H1 (cell line): Measurements from ENCODE around the gene DCTN2. TPM values are rescaled to one million over a fixed set of nuclear protein-coding genes. Genes with fewer than 3 reads are reported as not detected.

ENCODE experiments used
- ASH2L ChIP-seq: fragments of 200-600, 300-600 bp; sonication (generic); IDR thresholded peaks from one replicate; pipeline ENCODE4 v1.7.1; 2017; ENCODE audit warnings: low read length
- BACH1 ChIP-seq: IDR thresholded peaks from 2 replicates; pipeline ENCODE4 v1.6.1; 2012; ENCODE audit warnings: low read length, improper control_type of control experiment
- BCL11A ChIP-seq, 2 experiments: IDR thresholded peaks; one replicate each; pipeline ENCODE4 v1.6.1; 2011; ENCODE audit warnings: low read depth in 2 of 2, low read length in 2 of 2, mild to moderate bottlenecking in 2 of 2
- BRCA1 ChIP-seq: IDR thresholded peaks from 2 replicates; pipeline ENCODE4 v1.6.1; 2012; ENCODE audit warnings: low read depth, low read length, improper control_type of control experiment
- CBX8 ChIP-seq: fragments of 300-800, 300-1000 bp; sonication (generic); IDR thresholded peaks from 2 replicates; pipeline ENCODE4 v1.7.1; 2016; ENCODE audit warnings: low read depth, low read length, borderline replicate concordance
- CHD1 ChIP-seq: IDR thresholded peaks from 2 replicates; pipeline ENCODE4 v1.6.1; 2012; ENCODE audit warnings: low read depth, low read length, improper control_type of control experiment
- CTBP2 ChIP-seq: IDR thresholded peaks from 2 replicates; pipeline ENCODE4 v1.7.0; 2011; ENCODE audit warnings: borderline replicate concordance, mild to moderate bottlenecking, moderate library complexity, mixed read lengths, low read length; ENCODE audit not compliant: insufficient read depth, insufficient read length
- CTCF ChIP-seq, 3 experiments: IDR thresholded peaks; 1 replicate in 2 of 3; 2 replicates in 1 of 3; pipeline versions ENCODE4 v1.5.1 to v1.6.1; 2011; ENCODE audit warnings: low read length in 3 of 3, mild to moderate bottlenecking in 3 of 3, inconsistent platforms in 2 of 3, low read depth in 1 of 3, moderate library complexity in 1 of 3; ENCODE audit not compliant: insufficient read depth in 1 of 3; ENCODE audit errors: control extremely low read depth in 1 of 3
- EGR1 ChIP-seq: IDR thresholded peaks from 2 replicates; pipeline ENCODE4 v1.6.1; 2011; ENCODE audit warnings: low read depth, low read length, borderline replicate concordance
- FOSL1 ChIP-seq: IDR thresholded peaks from 2 replicates; pipeline ENCODE4 v1.6.1; 2011; ENCODE audit warnings: mild to moderate bottlenecking, low read depth, low read length, moderate library complexity; ENCODE audit not compliant: insufficient read depth
- GABPA ChIP-seq: IDR thresholded peaks from 2 replicates; pipeline ENCODE4 v1.6.1; 2011; ENCODE audit warnings: mild to moderate bottlenecking, low read length, moderate library complexity, borderline replicate concordance; ENCODE audit not compliant: insufficient read depth
- GTF2F1 ChIP-seq: IDR thresholded peaks from 2 replicates; pipeline ENCODE4 v1.6.1; 2012; ENCODE audit warnings: low read depth, low read length, improper control_type of control experiment, borderline replicate concordance
- HDAC6 ChIP-seq: IDR thresholded peaks from one replicate; pipeline ENCODE4 v1.7.1; 2012; ENCODE audit warnings: low read depth, mild to moderate bottlenecking, inconsistent platforms, low read length, moderate library complexity
- KDM5A ChIP-seq: fragments of 200-600 bp; IDR thresholded peaks from 2 replicates; pipeline ENCODE4 v1.7.1; 2012; ENCODE audit warnings: mild to moderate bottlenecking, low read length, inconsistent platforms, mixed read lengths
- MAFK ChIP-seq: IDR thresholded peaks from 2 replicates; pipeline ENCODE4 v1.6.1; 2012; ENCODE audit warnings: low read depth, mild to moderate bottlenecking, improper control_type of control experiment, low read length
- NRF1 ChIP-seq: IDR thresholded peaks from 2 replicates; pipeline ENCODE4 v1.6.1; 2011; ENCODE audit warnings: mild to moderate bottlenecking, low read depth, low read length, improper control_type of control experiment
- POU5F1 ChIP-seq: IDR thresholded peaks from 2 replicates; pipeline ENCODE4 v1.6.1; 2011; ENCODE audit warnings: low read depth, mild to moderate bottlenecking, low read length, moderate library complexity
- SAP30 ChIP-seq: fragments of 300-600 bp; sonication (generic); IDR thresholded peaks from 2 replicates; pipeline ENCODE4 v1.7.1; 2012; ENCODE audit warnings: low read length, moderate library complexity, mild to moderate bottlenecking, inconsistent platforms; ENCODE audit not compliant: insufficient read depth, insufficient replicate concordance
- SUZ12 ChIP-seq: fragments of 200-600 bp; sonication (generic); IDR thresholded peaks from 2 replicates; pipeline ENCODE4 v1.6.1; 2012; ENCODE audit warnings: mild to moderate bottlenecking, inconsistent platforms, low read length, moderate library complexity, mixed read lengths
- TCF12 ChIP-seq: IDR thresholded peaks from 2 replicates; pipeline ENCODE4 v1.6.1; 2011; ENCODE audit warnings: low read depth, mild to moderate bottlenecking, low read length
- polyA plus RNA-seq, 7 experiments: library from polyadenylated mRNA; depleted of rRNA in 3 of 7; stranded (reverse) in 5 of 7; unstranded in 2 of 7; fragments of >200 nt in 5 of 7; fragments of 200-250 nt in 2 of 7; gene quantifications; 1 replicate in 5 of 7; 2 replicates in 1 of 7; 4 replicates in 1 of 7; pipeline versions ENCODE4 v1.2.1 to v1.2.3, GENCODE V29; 2011 to 2013; ENCODE audit warnings: missing spikeins in 2 of 7, mixed read lengths in 2 of 7
- total RNA-seq: library from RNA; stranded (reverse); fragmentation: NEBNext Ultra II Directional; extraction: Animal tissue kit (Norgen Biotek cat#: 25700); gene quantifications from 2 replicates; pipeline ENCODE4 v1.2.1, GENCODE V29; 2021
- TF ChIP-seq, protein P1 (sequence below): IDR thresholded peaks from 2 replicates; pipeline ENCODE4 v1.6.1; 2012; ENCODE audit warnings: inconsistent platforms

The DCTN2 gene
- total and polyA plus RNA-seq, 2 of the 8 experiments (the other 6 are each of a cell fraction or from before 2014, with no cell fraction given) = 90.3 to 91.9 TPM

DNA sequence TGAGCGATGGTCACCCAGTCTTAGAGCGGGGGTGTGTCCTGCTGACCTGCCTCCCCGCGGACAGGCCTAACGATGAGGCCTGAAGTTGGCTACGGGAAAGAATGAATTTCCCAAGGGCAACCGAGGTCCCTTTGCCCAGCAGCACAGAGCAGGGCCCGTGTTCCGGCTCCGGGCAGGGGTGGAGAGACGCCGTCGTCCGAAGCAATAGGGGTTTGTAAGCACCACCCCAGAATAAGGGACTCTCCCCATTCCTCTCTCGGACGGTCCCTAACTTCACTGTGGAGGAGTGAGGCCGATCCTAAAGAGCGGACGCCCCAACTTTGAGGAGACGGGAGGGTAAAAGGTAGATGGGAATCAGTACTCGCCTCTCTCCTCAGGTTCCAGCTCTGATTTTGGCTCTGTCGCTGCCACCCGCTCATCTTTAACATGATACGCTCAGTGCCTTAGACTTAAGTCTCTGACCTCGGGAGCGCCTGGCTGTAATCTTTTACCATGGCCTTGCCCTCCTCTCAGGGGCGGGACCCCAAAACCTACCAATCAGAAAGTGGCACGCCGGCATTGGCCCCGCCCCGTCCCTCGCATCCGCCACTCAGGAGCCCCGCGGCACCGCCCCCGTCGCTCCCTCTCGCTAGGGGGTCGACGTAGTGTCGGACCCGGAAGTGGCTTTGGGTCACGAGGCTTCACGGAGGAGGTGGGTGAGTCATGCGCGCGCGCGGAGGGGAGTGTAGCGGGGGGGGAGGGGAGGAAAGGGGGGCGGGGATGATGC is 26.8 kb downstream of the DCTN2 start, which contains the start of gene DDIT3 (continued):
- TF ChIP-seq CTCF (IDR thresholded peaks at IDR 0.05; ENCODE audit: control extremely low read depth in 1 of 3, insufficient read depth in 1 of 3, low read depth in 1 of 3, low read length in 3 of 3) (no peak; a peak in 1 of 4 replicates), SAP30 (peak; percentile 91), ASH2L (peak; percentile 28), TCF12 (no peak), MAFK (no peak), CBX8 (no peak), GTF2F1 (peak; percentile 82), HDAC6 (no peak), NRF1 (no peak), SUZ12 (no peak), KDM5A (no peak), BCL11A (IDR thresholded peaks at IDR 0.05; ENCODE audit: low read depth in 2 of 2, low read length in 2 of 2) (no peak), FOSL1 (no peak), CTBP2 (no peak), CHD1 (peak; percentile 27; the same call in 1 of the 2 replicates), EGR1 (peak; percentile 73), BACH1 (peak; percentile 73), BRCA1 (no peak), GABPA (no peak), POU5F1 (no peak)
- TF ChIP-seq, protein P1, sequence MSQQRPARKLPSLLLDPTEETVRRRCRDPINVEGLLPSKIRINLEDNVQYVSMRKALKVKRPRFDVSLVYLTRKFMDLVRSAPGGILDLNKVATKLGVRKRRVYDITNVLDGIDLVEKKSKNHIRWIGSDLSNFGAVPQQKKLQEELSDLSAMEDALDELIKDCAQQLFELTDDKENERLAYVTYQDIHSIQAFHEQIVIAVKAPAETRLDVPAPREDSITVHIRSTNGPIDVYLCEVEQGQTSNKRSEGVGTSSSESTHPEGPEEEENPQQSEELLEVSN = no peak
